K562 (cell line): ENCODE data around the gene KCND3. TPM values are rescaled to one million over a fixed set of nuclear protein-coding genes. Genes with fewer than 3 reads are reported as not detected.

ENCODE experiments used
- ATF7 ChIP-seq: fragments of 450-650 bp; IDR thresholded peaks from 2 replicates; pipeline ENCODE4 v1.7.1; 2014; ENCODE audit warnings: mild to moderate bottlenecking, moderate library complexity
- CC2D1A ChIP-seq: fragments of 450-650 bp; IDR thresholded peaks from 2 replicates; pipeline ENCODE4 v1.6.1; 2017; ENCODE audit warnings: mild to moderate bottlenecking
- CREB1 ChIP-seq, 2 experiments: sonication (generic) in 1 of 2; formaldehyde crosslinking in 1 of 2; IDR thresholded peaks; 2 replicates each; pipeline versions ENCODE4 v1.6.1 to v1.8.0; 2012 to 2022; ENCODE audit warnings: inconsistent platforms in 1 of 2, mild to moderate bottlenecking in 1 of 2, missing genetic modification reagents in 1 of 2, moderate library complexity in 1 of 2
- CTCFL ChIP-seq: IDR thresholded peaks from 2 replicates; pipeline ENCODE4 v1.6.1; 2011; ENCODE audit warnings: borderline replicate concordance, low read depth, mild to moderate bottlenecking, moderate library complexity, low read length; ENCODE audit not compliant: insufficient read depth, poor library complexity, severe bottlenecking
- FOXM1 ChIP-seq, 2 experiments: fragments of 450-650 bp in 1 of 2; sonication (generic) in 1 of 2; formaldehyde crosslinking in 1 of 2; IDR thresholded peaks; 2 replicates each; pipeline versions ENCODE4 v1.6.1 to v1.9.0; 2017 to 2022; ENCODE audit warnings: low read depth in 2 of 2, mild to moderate bottlenecking in 2 of 2, missing genetic modification reagents in 1 of 2, moderate library complexity in 1 of 2
- MXI1 ChIP-seq: IDR thresholded peaks from 2 replicates; pipeline ENCODE4 v1.6.1; 2011; ENCODE audit warnings: low read depth, mild to moderate bottlenecking, improper control_type of control experiment, low read length
- RAD21 ChIP-seq, 2 experiments: fragments of 250-450 bp in 1 of 2; fragments of 450-650 bp in 1 of 2; sonication (Bioruptor Pico) in 1 of 2; formaldehyde crosslinking in 1 of 2; IDR thresholded peaks in 1 of 2; conservative IDR thresholded peaks in 1 of 2; 2 replicates each; pipeline versions ENCODE4 v1.4.0 to v1.8.0; 2020 to 2022; ENCODE audit warnings: mild to moderate bottlenecking in 2 of 2, moderate library complexity in 1 of 2
- RCOR1 ChIP-seq, 2 experiments: IDR thresholded peaks; 2 replicates each; pipeline ENCODE4 v1.6.1; 2012; ENCODE audit warnings: low read depth in 2 of 2, low read length in 2 of 2, borderline replicate concordance in 1 of 2, improper control_type of control experiment in 1 of 2
- RNF219 ChIP-seq: fragments of 250-450 bp; sonication (Bioruptor Pico); IDR thresholded peaks from 2 replicates; pipeline ENCODE4 v1.5.0; 2022; ENCODE audit warnings: mild to moderate bottlenecking
- THAP12 ChIP-seq: fragments of 250-450 bp; sonication (Bioruptor Pico); IDR thresholded peaks from 2 replicates; pipeline ENCODE4 v1.9.0; 2021; ENCODE audit warnings: mild to moderate bottlenecking, inconsistent platforms
- UBTF ChIP-seq, 2 experiments: IDR thresholded peaks; 2 replicates each; pipeline ENCODE4 v1.6.1; 2012; ENCODE audit warnings: improper control_type of control experiment in 2 of 2, low read depth in 2 of 2, low read length in 2 of 2, borderline replicate concordance in 1 of 2
- ZC3H4 ChIP-seq: sonication (generic); formaldehyde crosslinking; IDR thresholded peaks from 2 replicates; pipeline ENCODE4 v1.9.0; 2021; ENCODE audit warnings: missing genetic modification reagents, borderline replicate concordance
- ZNF766 ChIP-seq: fragments of 200-800 bp; sonication (Bioruptor generic); conservative IDR thresholded peaks from 2 replicates; pipeline ENCODE4 v1.6.1; 2016; ENCODE audit warnings: missing genetic modification characterization, missing compliant biosample characterization
- polyA plus RNA-seq, 8 experiments: library from polyadenylated mRNA; depleted of rRNA in 4 of 8; stranded (reverse) in 5 of 8; unstranded in 3 of 8; fragments of >200 nt; fragmentation: Nextera tagmentation in 2 of 8; fragmentation: Illumina TruSeq in 1 of 8; extraction: Ambion mirVana in 2 of 8; extraction: Trizol in 1 of 8; gene quantifications; 2 replicates each; pipeline versions ENCODE4 v1.2.1 to v1.2.3, GENCODE V29; 2011 to 2014; ENCODE audit warnings: inconsistent platforms in 1 of 8, missing spikeins in 1 of 8
- total RNA-seq, 7 experiments: library from RNA; depleted of rRNA in 6 of 7; stranded (reverse); fragments of >200 nt in 6 of 7; fragmentation: Illumina TruSeq in 2 of 7; extraction: Trizol in 2 of 7; gene quantifications; 2 replicates each; pipeline versions ENCODE4 v1.2.1 to v1.2.3, GENCODE V29; 2011 to 2021; ENCODE audit warnings: low replicate concordance in 1 of 7
- TF ChIP-seq, protein P1 (sequence below): sonication (generic); formaldehyde crosslinking; IDR thresholded peaks from 2 replicates; pipeline ENCODE4 v1.8.1; 2023; ENCODE audit warnings: mild to moderate bottlenecking, missing genetic modification reagents

KCND3 gene
- total and polyA plus RNA-seq, 9 of the 15 experiments (the other 6 are each of a cell fraction or from before 2014, with no cell fraction given) = not detected

- TF ChIP-seq RAD21 (CRISPR knock-in tag; conservative IDR thresholded peaks at IDR 0.05 in 1 of 2, IDR thresholded peaks at IDR 0.05 in 1 of 2) = peak; percentile 94 to 95
- TF ChIP-seq, protein P1, sequence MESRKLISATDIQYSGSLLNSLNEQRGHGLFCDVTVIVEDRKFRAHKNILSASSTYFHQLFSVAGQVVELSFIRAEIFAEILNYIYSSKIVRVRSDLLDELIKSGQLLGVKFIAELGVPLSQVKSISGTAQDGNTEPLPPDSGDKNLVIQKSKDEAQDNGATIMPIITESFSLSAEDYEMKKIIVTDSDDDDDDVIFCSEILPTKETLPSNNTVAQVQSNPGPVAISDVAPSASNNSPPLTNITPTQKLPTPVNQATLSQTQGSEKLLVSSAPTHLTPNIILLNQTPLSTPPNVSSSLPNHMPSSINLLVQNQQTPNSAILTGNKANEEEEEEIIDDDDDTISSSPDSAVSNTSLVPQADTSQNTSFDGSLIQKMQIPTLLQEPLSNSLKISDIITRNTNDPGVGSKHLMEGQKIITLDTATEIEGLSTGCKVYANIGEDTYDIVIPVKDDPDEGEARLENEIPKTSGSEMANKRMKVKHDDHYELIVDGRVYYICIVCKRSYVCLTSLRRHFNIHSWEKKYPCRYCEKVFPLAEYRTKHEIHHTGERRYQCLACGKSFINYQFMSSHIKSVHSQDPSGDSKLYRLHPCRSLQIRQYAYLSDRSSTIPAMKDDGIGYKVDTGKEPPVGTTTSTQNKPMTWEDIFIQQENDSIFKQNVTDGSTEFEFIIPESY = no peak
- no peak for TF ChIP-seq FOXM1 (IDR thresholded peaks at IDR 0.05; ENCODE audit: low read depth)
- no peak for TF ChIP-seq FOXM1 (CRISPR knock-in tag; IDR thresholded peaks at IDR 0.05; ENCODE audit: low read depth)
- TF ChIP-seq THAP12 (CRISPR knock-in tag) = no peak
- no peak for TF ChIP-seq ZC3H4 (CRISPR knock-in tag)
- no peak for TF ChIP-seq ATF7
- TF ChIP-seq CTCFL = no peak
- TF ChIP-seq UBTF (IDR thresholded peaks at IDR 0.05; ENCODE audit: borderline replicate concordance in 1 of 2, low read depth in 2 of 2, low read length in 2 of 2) = no peak
- no peak for TF ChIP-seq MXI1
- TF ChIP-seq RNF219 (CRISPR knock-in tag) = no peak
- TF ChIP-seq RCOR1 (IDR thresholded peaks at IDR 0.05; ENCODE audit: borderline replicate concordance in 1 of 2, low read depth in 2 of 2, low read length in 2 of 2) = peak in 1 of 2 experiments; percentile 44; a peak in 1 of 4 replicates
- no peak for TF ChIP-seq CREB1 (IDR thresholded peaks at IDR 0.05)
- no peak for TF ChIP-seq CREB1 (CRISPR knock-in tag; IDR thresholded peaks at IDR 0.05)
- TF ChIP-seq CC2D1A = 0 out of 2 replicates have a peak, but pooled peaks have one; percentile 20
- TF ChIP-seq ZNF766 = no peak
Measured at GRCh38 chr1:111769517-111770146, 219.8 kb downstream of the KCND3 start (continued).
